Measurements from ENCODE around the gene OR12D2. TPM values are rescaled to one million over a fixed set of nuclear protein-coding genes. Genes with fewer than 3 reads are reported as not detected.

The OR12D2 gene
- total and polyA plus RNA-seq, 2 of the 13 experiments (the other 11 are each of a cell fraction or from before 2014, with no cell fraction given), result 0.26 TPM; not detected in 1

DNA sequence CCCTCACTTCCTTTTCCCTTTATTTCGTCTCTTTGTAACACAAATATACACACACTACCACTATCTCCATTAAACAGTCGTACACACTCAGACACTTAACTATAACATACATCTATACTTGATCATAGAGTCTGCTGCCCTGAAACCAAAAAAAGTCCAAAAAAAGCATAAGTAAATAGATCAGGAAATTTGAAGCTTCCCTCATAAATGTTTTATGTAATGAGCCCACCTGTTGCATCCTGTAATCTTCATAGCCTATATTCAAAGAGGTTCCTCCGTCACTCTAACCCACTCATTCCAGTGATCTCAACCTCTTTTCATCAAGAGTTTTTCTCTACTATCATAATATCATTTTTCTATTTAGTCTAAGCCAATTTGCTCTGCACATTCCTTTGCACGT is 6.9 kb upstream of the OR12D2 start:
- no peak overlapping the region for H2AFZ ChIP-seq (ENCODE audit: low read length)
- no peak overlapping the region for H3K9ac ChIP-seq (ENCODE audit: insufficient read depth, low read depth, low read length)
- POLR2A ChIA-PET, result no interaction called here
- no TSS peak for BruUV-seq (replicated peaks)
- DNase-seq (ENCODE audit: low spot score) (no peak), ATAC-seq (no peak), FAIRE-seq (no peak)
- H3K36me3 ChIP-seq (replicated peaks in 1 of 2; ENCODE audit: control insufficient read depth in 1 of 2, insufficient read depth in 2 of 2, low read length in 2 of 2), result no peaks in the 10 kb centered on the region
- CTCF ChIA-PET (ENCODE audit: low intra/inter-chr PET ratio, low total read pairs), result no interaction called here
- H4K20me1 ChIP-seq (ENCODE audit: insufficient read depth, low read length), result no peaks in the 10 kb centered on the region
- in situ Hi-C loops (cut with HindIII; ENCODE audit: extremely low pct_ligation_motif_present, low pct_unique_long_range_greater_than_20kb) (no loop called here), intact Hi-C loops (cut with micrococcal nuclease; ENCODE audit: unreplicated experiment) (no loop called here)
- H3K27ac ChIP-seq (ENCODE audit: extremely low read length, insufficient read depth, low read length), result no peak overlapping the region
- H3K4me1 ChIP-seq (ENCODE audit: insufficient read depth, low read length), result no peaks in the 10 kb centered on the region
- H3K9me3 ChIP-seq (ENCODE audit: low read length), result no peaks in the 10 kb centered on the region
- H3K4me2 ChIP-seq (ENCODE audit: low read depth, low read length), result no peak overlapping the region
- H3K79me2 ChIP-seq (ENCODE audit: insufficient read depth, low read length), result no peaks in the 10 kb centered on the region
- WGBS (ENCODE audit: low lambda C conversion rate), result under 1% methylated on average over 4 of the region's 4 CpGs
- H3K27me3 ChIP-seq (ENCODE audit: control insufficient read depth in 1 of 2, insufficient read depth in 2 of 2, low read length in 2 of 2), result no peaks in the 10 kb centered on the region
- no peak overlapping the region for H3K4me3 ChIP-seq (replicated peaks in 1 of 3; ENCODE audit: insufficient read depth in 1 of 3, low read depth in 2 of 3, low read length in 3 of 3)
- TF ChIP-seq DMAP1 (CRISPR knock-in tag; IDR thresholded peaks at IDR 0.05) (no peak), JARID2 (CRISPR knock-in tag; IDR thresholded peaks at IDR 0.05; ENCODE audit: insufficient replicate concordance) (no peak), NFATC3 (CRISPR knock-in tag; IDR thresholded peaks at IDR 0.05) (no peak), SYNCRIP (IDR thresholded peaks at IDR 0.05; ENCODE audit: insufficient read depth, low read depth, low read length) (no peak), FOXK2 (IDR thresholded peaks at IDR 0.05) (no peak), MAFG (CRISPR knock-in tag; IDR thresholded peaks at IDR 0.05) (no peak)
- TF ChIP-seq, protein P1, sequence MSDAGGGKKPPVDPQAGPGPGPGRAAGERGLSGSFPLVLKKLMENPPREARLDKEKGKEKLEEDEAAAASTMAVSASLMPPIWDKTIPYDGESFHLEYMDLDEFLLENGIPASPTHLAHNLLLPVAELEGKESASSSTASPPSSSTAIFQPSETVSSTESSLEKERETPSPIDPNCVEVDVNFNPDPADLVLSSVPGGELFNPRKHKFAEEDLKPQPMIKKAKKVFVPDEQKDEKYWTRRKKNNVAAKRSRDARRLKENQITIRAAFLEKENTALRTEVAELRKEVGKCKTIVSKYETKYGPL (CRISPR knock-in tag; IDR thresholded peaks at IDR 0.05), result no peak
- TF ChIP-seq, protein P2, sequence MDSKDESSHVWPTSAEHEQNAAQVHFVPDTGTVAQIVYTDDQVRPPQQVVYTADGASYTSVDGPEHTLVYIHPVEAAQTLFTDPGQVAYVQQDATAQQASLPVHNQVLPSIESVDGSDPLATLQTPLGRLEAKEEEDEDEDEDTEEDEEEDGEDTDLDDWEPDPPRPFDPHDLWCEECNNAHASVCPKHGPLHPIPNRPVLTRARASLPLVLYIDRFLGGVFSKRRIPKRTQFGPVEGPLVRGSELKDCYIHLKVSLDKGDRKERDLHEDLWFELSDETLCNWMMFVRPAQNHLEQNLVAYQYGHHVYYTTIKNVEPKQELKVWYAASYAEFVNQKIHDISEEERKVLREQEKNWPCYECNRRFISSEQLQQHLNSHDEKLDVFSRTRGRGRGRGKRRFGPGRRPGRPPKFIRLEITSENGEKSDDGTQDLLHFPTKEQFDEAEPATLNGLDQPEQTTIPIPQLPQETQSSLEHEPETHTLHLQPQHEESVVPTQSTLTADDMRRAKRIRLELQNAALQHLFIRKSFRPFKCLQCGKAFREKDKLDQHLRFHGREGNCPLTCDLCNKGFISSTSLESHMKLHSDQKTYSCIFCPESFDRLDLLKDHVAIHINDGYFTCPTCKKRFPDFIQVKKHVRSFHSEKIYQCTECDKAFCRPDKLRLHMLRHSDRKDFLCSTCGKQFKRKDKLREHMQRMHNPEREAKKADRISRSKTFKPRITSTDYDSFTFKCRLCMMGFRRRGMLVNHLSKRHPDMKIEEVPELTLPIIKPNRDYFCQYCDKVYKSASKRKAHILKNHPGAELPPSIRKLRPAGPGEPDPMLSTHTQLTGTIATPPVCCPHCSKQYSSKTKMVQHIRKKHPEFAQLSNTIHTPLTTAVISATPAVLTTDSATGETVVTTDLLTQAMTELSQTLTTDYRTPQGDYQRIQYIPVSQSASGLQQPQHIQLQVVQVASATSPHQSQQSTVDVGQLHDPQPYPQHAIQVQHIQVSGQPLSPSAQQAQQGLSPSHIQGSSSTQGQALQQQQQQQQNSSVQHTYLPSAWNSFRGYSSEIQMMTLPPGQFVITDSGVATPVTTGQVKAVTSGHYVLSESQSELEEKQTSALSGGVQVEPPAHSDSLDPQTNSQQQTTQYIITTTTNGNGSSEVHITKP (CRISPR knock-in tag; IDR thresholded peaks at IDR 0.05; ENCODE audit: low read depth), result no peak
